ENCODE results near the gene GTSE1.
"Not testable (repeated sequence)": the region's sequence is repeated elsewhere in the genome, so short reads cannot be mapped to it uniquely, and the experiment has no call there.

The GTSE1 gene

GRCh38 chr22:46303347-46303965 is 6.8 kb downstream of the GTSE1 start:
- Histone ChIP-seq H3K18ac (ENCODE audit: low read length) (no peak overlapping the region), H3K79me1 (ENCODE audit: low read length) (peaks cover 28% of the 10 kb centered on the region), H4K5ac (ENCODE audit: low read length) (no peak overlapping the region), H3K56ac (ENCODE audit: low read length) (no peak overlapping the region), H3K4me3 (ENCODE audit: low read length) (no peak overlapping the region), H4K8ac (ENCODE audit: low read depth, low read length) (no peak overlapping the region), H3K4me1 (ENCODE audit: control insufficient read depth, low read depth, low read length) (no peaks in the 10 kb centered on the region), H3K23ac (ENCODE audit: low read length) (no peak overlapping the region), H3K36me3 (ENCODE audit: control insufficient read depth, insufficient read depth, low read length) (peaks cover 14% of the 10 kb centered on the region), H3K4me2 (ENCODE audit: low read length) (no peak overlapping the region), H3K27me3 (ENCODE audit: insufficient read depth, low read length, poor library complexity) (no peaks in the 10 kb centered on the region), H3K27ac (ENCODE audit: low read depth, low read length) (no peak overlapping the region), H2BK5ac (ENCODE audit: low read length) (no peak overlapping the region), H3K79me2 (ENCODE audit: control insufficient read depth, insufficient read depth, low read length) (peaks cover 35% of the 10 kb centered on the region), H3K9ac (ENCODE audit: low read length) (no peak overlapping the region), H2AK5ac (ENCODE audit: low read length) (no peak overlapping the region), H3K4ac (ENCODE audit: low read depth, low read length) (no peak overlapping the region), H2BK120ac (ENCODE audit: low read depth, low read length) (no peak overlapping the region), H2BK15ac (replicated peaks; ENCODE audit: low read depth) (no peak overlapping the region)
- WGBS (ENCODE audit: extremely low coverage, insufficient coverage, low lambda C conversion rate), result no CpG with 5 or more reads among the region's 7 CpGs
- DNase-seq, result no peak

GRCh38 chr22:46308283-46308988 is 11.8 kb downstream of the GTSE1 start:
- WGBS (ENCODE audit: extremely low coverage, insufficient coverage, low lambda C conversion rate), result no CpG with 5 or more reads among the region's 23 CpGs
- Histone ChIP-seq H3K18ac (ENCODE audit: low read length) (no peak overlapping the region), H3K9ac (ENCODE audit: low read length) (no peak overlapping the region), H3K79me1 (ENCODE audit: low read length) (peaks cover 21% of the 10 kb centered on the region), H4K8ac (ENCODE audit: low read depth, low read length) (no peak overlapping the region), H2BK15ac (replicated peaks; ENCODE audit: low read depth) (no peak overlapping the region), H2BK120ac (ENCODE audit: low read depth, low read length) (no peak overlapping the region), H3K4me3 (ENCODE audit: low read length) (no peak overlapping the region), H2AK5ac (ENCODE audit: low read length) (no peak overlapping the region), H4K5ac (ENCODE audit: low read length) (no peak overlapping the region), H3K27me3 (ENCODE audit: insufficient read depth, low read length, poor library complexity) (no peaks in the 10 kb centered on the region), H3K23ac (ENCODE audit: low read length) (no peak overlapping the region), H3K36me3 (ENCODE audit: control insufficient read depth, insufficient read depth, low read length) (peaks cover 14% of the 10 kb centered on the region), H2BK5ac (ENCODE audit: low read length) (no peak overlapping the region), H3K27ac (ENCODE audit: low read depth, low read length) (no peak overlapping the region), H3K79me2 (ENCODE audit: control insufficient read depth, insufficient read depth, low read length) (peaks cover 16% of the 10 kb centered on the region), H3K4me2 (ENCODE audit: low read length) (no peak overlapping the region), H3K4ac (ENCODE audit: low read depth, low read length) (no peak overlapping the region), H3K4me1 (ENCODE audit: control insufficient read depth, low read depth, low read length) (no peaks in the 10 kb centered on the region), H3K56ac (ENCODE audit: low read length) (no peak overlapping the region)
- DNase-seq, result no peak

DNA sequence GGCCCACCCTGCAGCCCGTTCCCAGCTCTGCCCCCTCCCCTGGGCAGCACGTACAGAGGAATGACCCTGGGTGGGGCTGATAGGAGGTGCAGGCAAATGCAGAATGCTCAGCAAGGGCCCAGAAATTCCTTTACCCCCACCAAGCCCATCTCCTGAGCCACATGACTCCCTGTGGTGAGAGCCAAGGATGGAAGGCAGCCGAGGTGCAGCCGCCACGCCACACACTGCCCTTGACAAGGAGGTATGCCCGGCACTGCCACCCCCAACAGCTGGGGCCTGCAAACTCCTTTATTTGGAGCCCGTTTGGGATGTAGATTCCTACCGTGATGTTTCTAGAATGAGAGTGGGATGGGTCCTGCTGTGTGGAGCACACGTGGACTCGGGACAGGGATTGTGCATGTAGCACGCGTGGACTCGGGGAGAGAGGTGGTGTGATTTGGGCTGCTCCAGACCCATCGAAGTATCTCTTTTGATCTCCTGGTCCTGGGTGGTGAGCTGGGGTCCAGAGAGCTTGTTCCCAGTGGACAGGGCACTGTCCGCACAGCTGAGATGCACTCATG is 12.9 kb downstream of the GTSE1 start:
- Histone ChIP-seq H2BK5ac (ENCODE audit: low read length) (no peak overlapping the region), H3K4me1 (ENCODE audit: control insufficient read depth, low read depth, low read length) (no peaks in the 10 kb centered on the region), H4K5ac (ENCODE audit: low read length) (no peak overlapping the region), H2AK5ac (ENCODE audit: low read length) (no peak overlapping the region), H3K4me2 (ENCODE audit: low read length) (no peak overlapping the region), H3K18ac (ENCODE audit: low read length) (no peak overlapping the region), H3K4ac (ENCODE audit: low read depth, low read length) (no peak overlapping the region), H3K36me3 (ENCODE audit: control insufficient read depth, insufficient read depth, low read length) (peaks cover 17% of the 10 kb centered on the region), H3K4me3 (ENCODE audit: low read length) (no peak overlapping the region), H3K27ac (ENCODE audit: low read depth, low read length) (no peak overlapping the region), H4K8ac (ENCODE audit: low read depth, low read length) (no peak overlapping the region), H3K27me3 (ENCODE audit: insufficient read depth, low read length, poor library complexity) (no peaks in the 10 kb centered on the region), H3K79me1 (ENCODE audit: low read length) (peaks cover 15% of the 10 kb centered on the region), H3K9ac (ENCODE audit: low read length) (no peak overlapping the region), H3K56ac (ENCODE audit: low read length) (no peak overlapping the region), H3K79me2 (ENCODE audit: control insufficient read depth, insufficient read depth, low read length) (peaks cover 5% of the 10 kb centered on the region), H2BK120ac (ENCODE audit: low read depth, low read length) (no peak overlapping the region), H2BK15ac (replicated peaks; ENCODE audit: low read depth) (no peak overlapping the region), H3K23ac (ENCODE audit: low read length) (no peak overlapping the region)
- no CpG with 5 or more reads among the region's 15 CpGs for WGBS (ENCODE audit: extremely low coverage, insufficient coverage, low lambda C conversion rate)
- DNase-seq, result no peak

- H3K79me2 ChIP-seq (ENCODE audit: control insufficient read depth, insufficient read depth, low read length), result peaks cover under 1% of the 10 kb centered on the region
- H3K18ac ChIP-seq (ENCODE audit: low read length), result no peak overlapping the region
- no peak overlapping the region for H3K23ac ChIP-seq (ENCODE audit: low read length)
- H3K79me1 ChIP-seq (ENCODE audit: low read length), result peaks cover 11% of the 10 kb centered on the region
- H2BK15ac ChIP-seq (replicated peaks; ENCODE audit: low read depth), result no peak overlapping the region
- no peak overlapping the region for H2AK5ac ChIP-seq (ENCODE audit: low read length)
- no peak for DNase-seq
- no peaks in the 10 kb centered on the region for H3K4me1 ChIP-seq (ENCODE audit: control insufficient read depth, low read depth, low read length)
- H3K27ac ChIP-seq (ENCODE audit: low read depth, low read length), result no peak overlapping the region
- H2BK120ac ChIP-seq (ENCODE audit: low read depth, low read length), result no peak overlapping the region
- H3K56ac ChIP-seq (ENCODE audit: low read length), result no peak overlapping the region
- peaks cover 20% of the 10 kb centered on the region for H3K36me3 ChIP-seq (ENCODE audit: control insufficient read depth, insufficient read depth, low read length)
- H3K9ac ChIP-seq (ENCODE audit: low read length), result no peak overlapping the region
- H3K4ac ChIP-seq (ENCODE audit: low read depth, low read length), result no peak overlapping the region
- H4K8ac ChIP-seq (ENCODE audit: low read depth, low read length), result no peak overlapping the region
- no peaks in the 10 kb centered on the region for H3K27me3 ChIP-seq (ENCODE audit: insufficient read depth, low read length, poor library complexity)
- H2BK5ac ChIP-seq (ENCODE audit: low read length), result no peak overlapping the region
- no peak overlapping the region for H3K4me2 ChIP-seq (ENCODE audit: low read length)
- no CpG with 5 or more reads among the region's 8 CpGs for WGBS (ENCODE audit: extremely low coverage, insufficient coverage, low lambda C conversion rate)
- no peak overlapping the region for H3K4me3 ChIP-seq (ENCODE audit: low read length)
- no peak overlapping the region for H4K5ac ChIP-seq (ENCODE audit: low read length)
These were observed 15.4 kb downstream of the GTSE1 start for GRCh38 chr22:46312056-46312455.

DNA sequence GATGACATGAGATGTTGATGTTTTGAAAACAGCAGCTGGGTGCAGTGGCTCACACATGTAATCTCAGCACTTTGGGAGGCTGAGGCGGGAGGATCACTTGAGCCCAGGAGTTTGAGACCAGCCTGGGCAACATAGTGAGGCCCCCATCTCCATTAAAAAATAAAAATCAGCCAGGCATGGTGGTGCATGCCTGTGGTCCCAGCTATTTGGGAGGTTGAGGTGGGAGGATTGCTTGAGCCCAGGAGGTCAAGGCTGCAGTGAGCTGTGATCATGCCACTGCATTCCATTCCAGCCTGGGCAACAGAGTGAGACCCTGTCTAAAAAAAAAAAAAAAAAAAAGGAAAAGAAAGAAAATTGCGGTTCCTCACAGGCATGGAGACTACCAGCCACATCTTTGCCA is 16.2 kb downstream of the GTSE1 start:
- not testable (repeated sequence) for H3K4me2 ChIP-seq (ENCODE audit: low read length); H3K4me1 ChIP-seq (ENCODE audit: control insufficient read depth, low read depth, low read length); H2BK5ac ChIP-seq (ENCODE audit: low read length); H3K56ac ChIP-seq (ENCODE audit: low read length); H3K23ac ChIP-seq (ENCODE audit: low read length); H4K5ac ChIP-seq (ENCODE audit: low read length); H2AK5ac ChIP-seq (ENCODE audit: low read length); H4K8ac ChIP-seq (ENCODE audit: low read depth, low read length); H3K18ac ChIP-seq (ENCODE audit: low read length); H3K27me3 ChIP-seq (ENCODE audit: insufficient read depth, low read length, poor library complexity); H3K9ac ChIP-seq (ENCODE audit: low read length); H2BK15ac ChIP-seq (replicated peaks; ENCODE audit: low read depth); H3K4ac ChIP-seq (ENCODE audit: low read depth, low read length); DNase-seq; H3K4me3 ChIP-seq (ENCODE audit: low read length); H3K27ac ChIP-seq (ENCODE audit: low read depth, low read length); H3K79me2 ChIP-seq (ENCODE audit: control insufficient read depth, insufficient read depth, low read length); H2BK120ac ChIP-seq (ENCODE audit: low read depth, low read length)
- Histone ChIP-seq H3K79me1 (ENCODE audit: low read length) (peaks cover 11% of the 10 kb centered on the region), H3K36me3 (ENCODE audit: control insufficient read depth, insufficient read depth, low read length) (peaks cover 22% of the 10 kb centered on the region)
- WGBS (ENCODE audit: extremely low coverage, insufficient coverage, low lambda C conversion rate), result no CpG with 5 or more reads among the region's 2 CpGs

All from mesendoderm (in vitro differentiated cells).